HTERT RPE-1 (cell line): ENCODE results near the gene KCND3.

ENCODE experiments used
- in situ Hi-C: fragments of 300-500 bp; cut with MboI; formaldehyde crosslinking; loops from 4 replicates; pipeline ENCODE4 v1.14.3; 2020; ENCODE audit warnings: low sequenced_read_pairs

KCND3 gene

DNA sequence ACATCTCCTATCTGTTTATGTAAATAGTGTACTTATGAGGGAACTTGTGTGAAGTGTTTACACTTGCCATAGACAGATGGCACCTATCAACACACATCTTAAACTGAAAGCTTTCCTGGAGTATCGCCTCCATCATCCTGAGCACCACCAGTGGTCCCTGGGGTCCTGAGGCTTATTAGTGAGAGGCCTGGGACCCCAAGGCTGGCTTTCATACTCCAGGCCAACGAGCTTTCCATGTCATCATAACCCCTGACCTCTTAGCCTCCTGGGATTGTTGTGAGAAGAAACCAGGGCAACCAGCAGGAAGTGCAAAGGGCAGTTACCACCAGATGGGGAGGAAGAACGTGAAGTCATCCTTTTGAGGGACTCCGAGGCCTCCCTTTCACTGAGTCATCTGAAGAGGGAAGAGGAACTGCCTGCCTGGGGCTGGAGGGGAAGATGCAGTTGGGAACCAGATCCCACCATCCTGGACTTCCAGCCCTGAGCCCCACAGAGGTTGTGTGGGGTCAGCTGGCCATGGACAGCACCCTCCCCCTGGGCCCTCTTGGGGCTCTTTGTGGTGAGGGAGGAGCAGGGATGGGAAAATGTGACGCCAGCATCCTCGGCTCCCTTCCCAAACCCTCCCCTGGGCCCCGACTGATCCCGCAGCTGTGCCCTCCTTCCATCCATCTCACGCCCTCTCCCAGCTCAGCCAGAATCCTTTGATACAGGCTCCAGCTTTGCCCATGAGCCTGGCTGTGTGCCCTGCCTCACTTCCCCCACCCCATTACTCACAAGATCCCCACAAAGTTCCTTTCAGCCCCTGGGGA, 256.1 kb downstream of the KCND3 start:
- in situ Hi-C loops, result no loop called here

DNA sequence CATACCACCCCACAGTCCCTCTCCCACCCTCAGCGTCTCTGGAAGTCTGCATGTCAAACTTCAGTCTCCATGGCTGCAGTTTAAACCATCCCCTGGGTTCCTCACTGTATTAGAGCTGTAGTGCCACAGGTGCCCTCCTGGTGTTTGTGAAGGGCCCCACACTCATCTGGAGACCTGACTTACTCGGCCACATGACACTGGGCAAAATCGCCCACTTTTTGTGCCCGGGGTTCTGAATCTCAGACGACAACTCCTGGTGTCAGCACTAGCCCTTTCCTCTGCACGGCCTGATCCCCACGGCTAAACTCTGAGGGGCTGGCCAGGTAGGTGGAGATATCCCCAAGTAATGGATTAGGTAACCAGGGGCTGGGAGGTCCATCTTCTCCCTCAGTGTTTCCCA, 256.8 kb downstream of the KCND3 start:
- in situ Hi-C loops, result no loop called here

DNA sequence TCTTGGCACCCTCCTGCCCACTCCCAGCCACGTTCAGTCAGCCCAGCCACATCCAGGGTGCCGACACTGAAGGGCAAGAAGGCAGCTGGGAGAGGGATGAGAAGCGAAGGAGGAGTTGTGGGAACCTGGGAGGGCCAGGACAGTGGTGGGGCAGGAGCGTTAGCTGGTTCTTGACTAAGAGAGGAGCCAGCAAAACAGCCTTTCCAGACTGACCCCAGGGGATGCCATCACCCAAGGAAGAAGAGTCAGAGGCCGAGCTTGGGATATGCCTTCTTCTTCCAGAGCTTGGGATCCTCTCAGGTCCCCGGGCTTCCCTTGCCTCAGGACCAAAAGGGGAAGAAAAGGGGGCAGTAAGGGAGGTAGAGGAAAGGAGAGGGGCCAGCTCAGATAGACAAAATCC, 257.5 kb downstream of the KCND3 start:
- in situ Hi-C loops, result no loop called here

DNA sequence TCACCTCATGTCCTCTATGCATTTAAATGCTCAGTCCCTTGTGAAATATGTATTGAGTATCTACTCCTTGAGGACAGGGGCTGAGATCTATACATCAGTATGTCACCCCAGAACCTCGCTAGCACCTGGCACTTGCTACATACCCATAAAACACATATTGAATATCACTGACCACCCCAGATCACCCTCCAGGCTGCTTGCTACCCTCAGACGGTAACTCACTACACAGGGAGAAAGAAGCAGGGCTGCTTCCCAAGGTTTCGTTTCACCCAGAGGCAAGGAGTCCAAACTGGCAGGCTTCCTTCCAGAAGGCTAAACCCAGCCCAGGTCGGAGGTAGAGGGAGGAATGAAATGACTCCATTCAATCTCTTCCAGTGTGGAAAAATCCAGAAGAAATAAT, 258.8 kb downstream of the KCND3 start:
- in situ Hi-C loops, result no loop called here

DNA sequence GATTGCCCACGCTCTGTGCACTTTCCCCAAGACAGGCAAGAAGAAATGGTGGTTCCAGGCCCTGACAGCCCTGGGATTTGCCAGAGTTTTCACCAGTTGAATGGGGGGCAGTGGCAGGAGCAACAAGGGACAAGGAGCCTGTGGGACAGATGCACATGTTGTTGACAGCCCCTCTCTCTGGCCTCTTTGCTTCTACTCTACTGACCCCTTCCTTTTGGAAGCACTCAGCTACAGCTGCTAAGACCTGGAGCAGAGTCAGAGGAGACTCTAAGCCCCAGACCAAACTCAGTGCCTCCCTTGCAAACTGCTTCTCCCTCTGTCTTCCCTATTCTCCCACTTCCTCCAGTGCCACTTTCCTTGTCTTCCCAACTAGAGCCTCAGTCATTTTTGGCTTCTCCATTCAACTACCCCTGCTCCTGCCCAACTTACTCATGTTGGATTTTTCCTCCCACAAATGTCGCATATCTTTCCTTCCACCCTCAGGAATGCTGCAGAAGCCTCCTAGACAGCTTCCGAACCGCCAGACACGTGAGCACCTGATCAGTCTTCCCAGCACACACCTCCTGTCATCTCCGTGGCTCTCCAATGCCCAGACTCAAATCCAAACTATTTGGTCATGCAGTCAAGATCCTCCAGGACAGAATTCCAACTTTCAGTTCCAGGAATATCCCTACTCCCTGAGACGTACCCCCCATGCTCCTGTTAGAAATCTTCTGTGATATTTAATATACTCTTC, 259.4 kb downstream of the KCND3 start:
- in situ Hi-C loops, result no loop called here

DNA sequence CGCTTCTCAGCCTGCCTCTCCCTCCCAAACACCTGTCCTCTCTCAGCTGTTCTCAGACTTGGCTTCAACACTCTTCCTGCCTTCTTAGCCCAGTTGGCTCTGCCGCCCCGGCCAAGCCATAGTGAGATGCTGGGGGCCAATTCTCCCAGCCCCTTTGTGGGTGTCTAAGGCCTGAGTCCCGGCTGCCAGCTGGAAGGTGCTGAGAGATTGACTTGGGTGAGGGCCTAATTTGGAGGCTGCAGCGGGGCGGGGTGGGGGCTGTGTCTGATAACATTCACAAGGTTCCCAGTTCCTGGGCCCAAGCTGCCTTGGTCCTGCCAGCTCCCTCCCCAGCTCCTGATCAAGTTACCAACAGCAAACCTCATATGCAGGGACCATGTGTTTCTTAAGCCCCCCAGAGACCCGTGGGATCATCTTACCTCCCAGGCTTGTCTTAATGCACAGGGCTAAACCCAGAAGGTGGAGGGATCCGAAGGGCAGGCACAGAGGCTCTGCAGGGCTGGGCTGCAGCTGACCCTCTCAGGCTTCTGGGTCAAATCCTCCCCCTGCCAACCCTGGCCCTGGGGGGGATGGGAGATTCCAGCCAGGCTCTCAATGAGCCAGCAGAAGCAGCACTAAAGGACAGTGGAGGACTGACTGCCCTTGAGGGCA, 260.1 kb downstream of the KCND3 start:
- in situ Hi-C loops, result no loop called here

DNA sequence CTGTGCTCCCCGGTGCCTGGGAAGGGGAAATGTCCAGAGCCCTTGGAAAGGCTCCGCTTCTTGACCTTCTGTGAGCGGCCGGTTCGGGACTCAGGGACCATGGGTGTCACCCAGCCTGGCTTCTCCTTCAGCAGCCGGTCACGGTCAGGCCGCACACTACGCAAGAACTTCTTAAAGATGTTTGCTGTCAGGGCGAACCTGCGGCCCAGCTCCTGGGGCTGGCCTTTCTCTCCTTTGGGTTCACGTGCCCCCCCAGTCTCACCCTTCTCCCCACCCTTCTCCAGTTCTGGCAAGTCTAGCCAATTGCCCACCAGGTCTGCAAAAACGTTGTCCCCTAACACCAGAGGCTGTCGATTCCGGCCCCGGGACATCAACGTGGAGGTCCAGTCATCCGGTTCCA, 262.4 kb downstream of the KCND3 start:
- in situ Hi-C loops, result no loop called here

DNA sequence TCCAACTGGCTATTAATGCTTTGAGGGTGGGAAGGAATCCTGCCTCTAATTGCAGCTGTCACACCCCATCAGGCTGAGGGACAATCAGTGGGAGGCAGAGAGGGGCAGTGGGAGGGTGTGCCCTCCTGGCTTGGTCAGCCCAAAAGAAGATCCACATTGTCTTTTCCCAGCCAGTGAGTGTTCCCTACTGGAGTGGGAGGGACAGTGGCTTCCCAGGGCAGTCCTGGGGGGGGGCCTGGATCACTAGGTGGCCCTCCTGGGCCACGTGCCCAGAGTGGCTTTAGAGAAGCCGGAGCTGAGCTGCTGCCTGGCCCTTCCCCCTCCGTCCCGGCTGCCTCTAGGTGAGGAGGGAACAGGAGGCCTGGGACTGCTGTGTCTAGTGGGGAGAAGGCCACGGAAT, 264.3 kb downstream of the KCND3 start:
- in situ Hi-C loops, result no loop called here

DNA sequence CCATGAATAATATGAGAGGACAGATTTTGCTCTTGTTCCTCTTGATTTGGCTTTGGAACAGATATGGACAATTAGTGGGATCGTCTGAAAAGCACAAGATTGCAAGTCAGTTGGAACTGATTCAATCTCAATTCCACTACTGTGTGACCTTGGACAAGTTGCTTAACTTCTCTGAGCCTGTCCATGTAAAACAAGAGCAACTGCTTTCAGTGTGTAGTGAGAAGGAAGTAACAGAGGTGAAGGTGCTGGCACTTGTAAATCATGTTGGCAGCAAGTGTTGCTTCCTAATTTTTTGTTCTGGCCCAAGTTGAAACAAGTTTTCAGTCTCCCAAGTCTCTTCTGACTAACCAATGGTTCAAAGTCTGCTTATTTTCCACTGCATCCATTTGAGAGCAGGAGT, 265.6 kb downstream of the KCND3 start:
- in situ Hi-C loops, result no loop called here

DNA sequence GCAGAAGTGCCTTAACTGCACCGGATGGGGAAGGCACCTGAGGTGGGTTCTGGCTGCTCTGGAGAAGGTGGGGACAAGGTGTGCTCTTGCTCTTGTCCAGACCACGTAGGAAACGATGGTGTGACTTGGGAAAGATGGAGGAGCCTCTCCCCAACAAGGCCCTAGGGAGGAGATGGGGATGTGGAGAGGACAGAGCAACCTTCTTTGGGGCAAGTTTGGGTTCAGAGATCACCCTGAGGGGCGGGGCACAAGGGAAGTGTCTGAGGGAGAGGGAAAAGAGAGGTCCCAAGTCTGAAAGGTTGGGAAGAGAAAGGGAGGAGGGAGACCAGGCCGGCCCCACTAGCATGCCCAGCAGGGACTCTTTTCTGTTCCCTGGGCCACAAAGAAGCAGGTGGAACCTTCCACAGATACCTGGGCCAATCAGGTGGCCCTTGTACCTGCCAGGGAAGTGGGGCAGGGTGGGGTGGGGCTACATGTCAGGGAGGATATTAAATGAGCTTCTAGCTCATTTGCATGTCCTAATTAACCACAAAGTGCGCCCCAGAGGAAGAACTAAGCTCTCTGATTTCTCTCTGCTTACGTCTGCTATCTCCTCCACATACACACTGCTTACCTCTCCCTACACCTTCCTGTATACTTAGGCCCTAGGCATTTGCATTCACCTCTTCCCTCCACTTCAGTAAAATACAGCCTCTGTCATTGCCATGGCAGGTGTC, 266.2 kb downstream of the KCND3 start:
- in situ Hi-C loops, result no loop called here

DNA sequence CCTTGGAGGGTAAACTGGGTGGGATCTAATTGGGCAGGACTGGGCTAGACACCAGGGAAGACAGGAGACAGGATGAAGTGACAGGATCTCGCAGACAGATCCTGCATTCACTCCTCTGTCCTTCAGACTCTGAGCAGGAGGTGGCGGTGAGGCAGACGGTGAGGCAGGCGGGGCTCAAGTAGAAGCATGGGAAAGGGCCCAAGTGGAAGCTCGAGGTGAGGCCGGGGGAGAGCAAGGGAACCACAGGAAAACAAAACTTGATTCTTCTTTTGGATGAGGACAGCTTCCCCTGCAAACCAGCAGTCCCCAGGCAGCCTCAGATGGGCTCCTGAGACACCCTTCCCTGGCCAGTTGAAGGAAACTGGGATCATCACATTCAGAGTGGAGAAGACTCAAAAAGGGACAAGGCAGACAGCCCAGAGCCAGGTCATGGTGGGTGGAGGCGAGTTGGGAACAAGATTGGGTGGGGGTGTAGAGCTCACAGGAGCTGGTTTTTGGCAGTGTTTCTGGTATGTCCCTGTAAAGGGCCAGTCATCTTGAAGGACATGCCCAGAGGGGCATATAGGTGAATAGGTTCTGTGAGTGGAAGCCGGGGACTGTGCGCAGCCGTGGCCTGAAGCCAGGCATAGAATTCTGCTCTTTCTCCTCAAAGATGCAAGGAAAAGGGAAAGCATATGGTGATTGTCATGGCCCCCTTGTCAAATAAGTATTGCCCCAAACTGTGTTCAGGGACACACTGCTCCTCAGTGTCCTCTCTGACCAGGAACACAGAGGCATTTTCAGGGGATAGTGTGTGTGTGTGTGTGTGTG, 268.3 kb downstream of the KCND3 start:
- in situ Hi-C loops, result no loop called here
